ENCODE results near the gene MAP2K5.
A peak's percentile ranks its signal among the peaks of the same experiment; 100 is the strongest.

MAP2K5 gene

GRCh38 chr15:67782691-67782991 lies 240.1 kb downstream of the MAP2K5 start:
- Histone ChIP-seq H3K36me3 (ENCODE audit: insufficient read depth, low read length) (no peaks in the 10 kb centered on the region), H3K27me3 (ENCODE audit: insufficient read depth, low read length, poor library complexity, severe bottlenecking) (no peaks in the 10 kb centered on the region), H3F3A (ENCODE audit: low read depth) (peaks cover 10% of the 10 kb centered on the region), H3K79me2 (ENCODE audit: insufficient read depth, low read length) (peaks cover 30% of the 10 kb centered on the region), H3K9me2 (replicated peaks; ENCODE audit: low read depth, low read length) (no peaks in the 10 kb centered on the region), H2AFZ (ENCODE audit: low read length) (no peak overlapping the region), H3K4me2 (ENCODE audit: low read depth, low read length, poor library complexity, severe bottlenecking) (peak overlapping the region; percentile 77), H3K9ac (ENCODE audit: low read depth, low read length, poor library complexity, severe bottlenecking) (peak overlapping the region; percentile 91), H4K20me1 (ENCODE audit: insufficient read depth, low read length, poor library complexity, severe bottlenecking) (no peaks in the 10 kb centered on the region), H3K4me3 (ENCODE audit: low read length, poor library complexity, severe bottlenecking) (peak overlapping the region; percentile 75), H3K9me3 (ENCODE audit: insufficient read depth, low read depth, low read length) (no peaks in the 10 kb centered on the region), H3K4me1 (ENCODE audit: insufficient read depth, low read length, poor library complexity, severe bottlenecking) (peaks cover 93% of the 10 kb centered on the region)
- TF ChIP-seq EZH2phosphoT487 (IDR thresholded peaks at IDR 0.05; ENCODE audit: borderline replicate concordance): no peak
- no peak for TF ChIP-seq CTCF (conservative IDR thresholded peaks at IDR 0.05; ENCODE audit: low read length)

- Histone ChIP-seq H3K9me3 (ENCODE audit: insufficient read depth, low read depth, low read length) (no peaks in the 10 kb centered on the region), H4K20me1 (ENCODE audit: insufficient read depth, low read length, poor library complexity, severe bottlenecking) (no peaks in the 10 kb centered on the region), H3K9me2 (replicated peaks; ENCODE audit: low read depth, low read length) (no peaks in the 10 kb centered on the region), H3K9ac (ENCODE audit: low read depth, low read length, poor library complexity, severe bottlenecking) (peak overlapping the region; percentile 91), H3K27me3 (ENCODE audit: insufficient read depth, low read length, poor library complexity, severe bottlenecking) (no peaks in the 10 kb centered on the region), H3K36me3 (ENCODE audit: insufficient read depth, low read length) (no peaks in the 10 kb centered on the region), H3K79me2 (ENCODE audit: insufficient read depth, low read length) (peaks cover 30% of the 10 kb centered on the region), H3K4me2 (ENCODE audit: low read depth, low read length, poor library complexity, severe bottlenecking) (peak overlapping the region; percentile 77), H3F3A (ENCODE audit: low read depth) (peaks cover 10% of the 10 kb centered on the region), H3K4me3 (ENCODE audit: low read length, poor library complexity, severe bottlenecking) (peak overlapping the region; percentile 75), H2AFZ (ENCODE audit: low read length) (no peak overlapping the region), H3K4me1 (ENCODE audit: insufficient read depth, low read length, poor library complexity, severe bottlenecking) (peaks cover 93% of the 10 kb centered on the region)
- TF ChIP-seq CTCF (conservative IDR thresholded peaks at IDR 0.05; ENCODE audit: low read length) (peak; percentile 74), EZH2phosphoT487 (IDR thresholded peaks at IDR 0.05; ENCODE audit: borderline replicate concordance) (no peak)
Observed at GRCh38 chr15:67783303-67783702, 240.8 kb downstream of the MAP2K5 start.

GRCh38 chr15:67784090-67784781 lies 241.7 kb downstream of the MAP2K5 start:
- Histone ChIP-seq H3F3A (ENCODE audit: low read depth) (peaks cover 10% of the 10 kb centered on the region), H3K4me3 (ENCODE audit: low read length, poor library complexity, severe bottlenecking) (peak overlapping the region; percentile 51), H2AFZ (ENCODE audit: low read length) (no peak overlapping the region), H3K9me3 (ENCODE audit: insufficient read depth, low read depth, low read length) (no peaks in the 10 kb centered on the region), H3K36me3 (ENCODE audit: insufficient read depth, low read length) (no peaks in the 10 kb centered on the region), H3K4me1 (ENCODE audit: insufficient read depth, low read length, poor library complexity, severe bottlenecking) (peaks cover 86% of the 10 kb centered on the region), H3K9ac (ENCODE audit: low read depth, low read length, poor library complexity, severe bottlenecking) (peak overlapping the region; percentile 64), H3K9me2 (replicated peaks; ENCODE audit: low read depth, low read length) (no peaks in the 10 kb centered on the region), H3K27me3 (ENCODE audit: insufficient read depth, low read length, poor library complexity, severe bottlenecking) (no peaks in the 10 kb centered on the region), H4K20me1 (ENCODE audit: insufficient read depth, low read length, poor library complexity, severe bottlenecking) (no peaks in the 10 kb centered on the region), H3K4me2 (ENCODE audit: low read depth, low read length, poor library complexity, severe bottlenecking) (peak overlapping the region; percentile 77), H3K79me2 (ENCODE audit: insufficient read depth, low read length) (peaks cover 30% of the 10 kb centered on the region)
- TF ChIP-seq CTCF (conservative IDR thresholded peaks at IDR 0.05; ENCODE audit: low read length) (no peak), EZH2phosphoT487 (IDR thresholded peaks at IDR 0.05; ENCODE audit: borderline replicate concordance) (no peak)
